HG03354 (cell line): ENCODE results near the gene AHDC1.
"Not testable (repeated sequence)": the region's sequence is repeated elsewhere in the genome, so short reads cannot be mapped to it uniquely, and the experiment has no call there.

Source experiments
- ATAC-seq: cut with Tn5 transposase; IDR thresholded peaks from one replicate; pipeline ENCODE4 v1.9.1; 2021; ENCODE audit warnings: mild to moderate bottlenecking; ENCODE audit not compliant: unreplicated experiment, poor library complexity, severe bottlenecking

Gene AHDC1

GRCh38 chr1:27603681-27604578 lies at the start of gene AHDC1:
TSS of gene AHDC1 (minus strand) at chr1:27604144. CDS start at chr1:27552115, 52,029 bp downstream.
- peak; percentile 59 for ATAC-seq

- ATAC-seq: no peak
Observed at GRCh38 chr1:27652111-27652864, 48.3 kb upstream of the AHDC1 start.

GRCh38 chr1:27650539-27651175 lies 46.7 kb upstream of the AHDC1 start:
- ATAC-seq: no peak

GRCh38 chr1:27650171-27650538 lies 46.2 kb upstream of the AHDC1 start:
- no peak for ATAC-seq

GRCh38 chr1:27649306-27649635 lies 45.3 kb upstream of the AHDC1 start:
- no peak for ATAC-seq

- no peak for ATAC-seq
Observed at GRCh38 chr1:27648602-27649305, 44.8 kb upstream of the AHDC1 start.

GRCh38 chr1:27647328-27647727 lies 43.4 kb upstream of the AHDC1 start:
- no peak for ATAC-seq

- no peak for ATAC-seq
Observed at GRCh38 chr1:27646676-27647075, 42.7 kb upstream of the AHDC1 start.

- ATAC-seq: no peak
Observed at GRCh38 chr1:27645071-27645415, 41.1 kb upstream of the AHDC1 start.

- ATAC-seq: no peak
Observed at GRCh38 chr1:27644369-27645070, 40.6 kb upstream of the AHDC1 start.

GRCh38 chr1:27643600-27644368 lies 39.8 kb upstream of the AHDC1 start:
- no peak for ATAC-seq

GRCh38 chr1:27640514-27640913 lies 36.6 kb upstream of the AHDC1 start:
- not testable (repeated sequence) for ATAC-seq

GRCh38 chr1:27638805-27639204 lies 34.9 kb upstream of the AHDC1 start:
- no peak for ATAC-seq

GRCh38 chr1:27638047-27638734 lies 34.2 kb upstream of the AHDC1 start:
- ATAC-seq: no peak

- ATAC-seq: no peak
Observed at GRCh38 chr1:27635396-27636142, 31.6 kb upstream of the AHDC1 start.

GRCh38 chr1:27634985-27635367 lies 31.0 kb upstream of the AHDC1 start, which contains the start of gene FGR:
TSS of gene FGR (minus strand) at chr1:27635185. CDS start at chr1:27623916, 11,269 bp downstream.
- no peak for ATAC-seq

- no peak for ATAC-seq
Observed at GRCh38 chr1:27634177-27634984, 30.4 kb upstream of the AHDC1 start.
